ENCODE results near the gene MFN2.

Gene MFN2

DNA sequence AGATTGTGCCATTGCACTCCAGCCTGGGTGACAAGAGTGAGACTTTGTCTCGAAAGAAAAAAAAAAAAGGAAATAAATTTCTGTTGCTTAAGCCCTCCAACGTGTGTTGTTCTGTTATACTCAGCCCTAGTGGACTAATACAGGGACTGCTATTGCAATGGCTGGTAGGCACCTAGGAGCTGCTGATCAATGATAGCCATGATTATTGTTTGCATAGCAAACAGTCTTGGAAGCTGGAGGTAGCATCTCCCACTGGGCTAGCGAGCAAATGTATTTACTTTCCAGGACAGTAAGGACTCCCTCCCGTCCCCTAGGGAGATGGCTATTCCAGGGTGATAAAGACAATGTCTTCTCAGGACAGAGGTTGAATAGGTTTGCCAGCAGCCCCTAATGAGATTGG, 69.4 kb downstream of the MFN2 start:
- no peak for DNase-seq (ENCODE audit: low read depth in 2 of 2)

DNA sequence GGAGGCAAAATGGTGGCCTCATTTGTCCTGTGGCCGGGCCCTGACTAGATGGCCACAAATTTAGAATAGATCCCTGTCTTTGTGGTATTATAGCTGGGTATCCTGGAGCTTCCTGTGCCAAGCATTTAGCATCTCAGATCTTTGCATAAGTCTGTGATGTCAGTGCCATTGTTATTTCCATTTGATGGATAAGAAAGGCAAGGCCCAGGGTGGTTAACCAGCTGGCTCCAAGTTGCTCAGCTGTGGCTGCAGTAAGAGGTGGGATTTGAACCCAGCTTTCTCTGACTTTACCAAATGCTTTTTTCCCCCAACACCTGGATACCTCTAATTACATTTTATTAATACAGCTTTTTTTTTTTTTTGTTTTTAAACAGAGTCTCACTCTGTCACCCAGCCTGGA, 71.1 kb downstream of the MFN2 start:
- DNase-seq (ENCODE audit: low read depth in 2 of 2) = no peak

DNA sequence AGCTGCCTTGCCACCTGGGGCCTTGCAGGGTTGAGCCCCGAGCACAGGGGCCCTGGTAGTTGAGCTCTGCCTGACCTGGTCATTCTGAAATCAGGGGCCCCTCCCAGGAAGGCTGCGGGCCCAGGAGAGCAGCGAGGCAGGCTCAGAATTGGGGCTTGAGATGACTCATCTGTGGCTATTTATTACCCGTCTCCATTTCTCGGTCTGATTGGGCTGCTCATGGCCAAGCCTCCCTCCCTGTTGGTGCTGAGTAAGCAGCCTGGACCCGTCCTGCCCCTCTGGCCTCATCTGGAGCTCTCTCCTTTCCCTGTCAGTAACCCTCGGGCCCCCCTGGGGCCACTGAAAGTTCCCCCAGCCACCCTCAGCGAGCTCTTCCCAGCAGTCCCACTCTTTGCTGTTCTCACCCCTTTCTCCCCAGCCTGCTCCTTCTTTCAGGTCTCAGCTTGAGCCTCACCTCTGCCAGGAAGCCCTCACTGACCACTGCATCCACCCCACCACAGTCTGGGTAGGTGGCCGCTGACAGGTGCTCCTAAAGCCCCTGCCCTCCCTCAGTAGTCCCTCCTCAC, 71.8 kb downstream of the MFN2 start:
- DNase-seq (ENCODE audit: low read depth in 2 of 2) = no peak

DNA sequence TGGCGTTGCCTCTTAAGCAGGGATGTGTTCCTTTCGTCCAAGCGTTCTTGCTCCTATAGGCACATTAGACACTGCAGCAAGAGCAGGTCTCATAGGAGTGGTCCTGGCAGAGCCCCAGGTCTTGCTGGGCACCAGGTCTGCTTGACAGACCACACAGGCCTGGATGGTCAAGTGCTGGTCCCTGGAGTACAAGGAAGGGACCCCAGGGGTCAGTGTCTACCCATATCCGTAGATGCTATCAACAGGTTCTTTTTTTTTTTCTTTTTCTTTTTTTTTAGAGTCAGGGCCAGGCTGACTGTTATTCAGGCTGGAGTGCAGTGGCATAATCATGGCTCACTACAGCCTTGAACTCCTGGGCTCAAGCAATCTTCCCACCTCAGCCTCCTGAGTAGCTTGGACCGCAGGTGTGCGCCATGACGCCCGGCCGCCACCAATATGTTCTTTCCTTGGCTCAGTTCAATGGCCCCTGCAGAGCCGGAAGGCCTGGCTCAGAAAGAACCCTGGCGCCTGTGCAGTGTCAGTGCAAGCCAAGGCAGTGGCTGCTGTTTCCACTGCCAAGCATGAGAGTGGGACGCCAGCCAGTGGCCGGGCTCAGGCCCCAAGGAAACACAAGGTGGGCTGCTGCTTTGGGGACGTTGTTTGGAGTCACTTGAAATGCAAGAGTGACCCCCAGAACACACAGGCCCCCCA, 72.9 kb downstream of the MFN2 start:
- DNase-seq (ENCODE audit: low read depth in 2 of 2) = no peak

DNA sequence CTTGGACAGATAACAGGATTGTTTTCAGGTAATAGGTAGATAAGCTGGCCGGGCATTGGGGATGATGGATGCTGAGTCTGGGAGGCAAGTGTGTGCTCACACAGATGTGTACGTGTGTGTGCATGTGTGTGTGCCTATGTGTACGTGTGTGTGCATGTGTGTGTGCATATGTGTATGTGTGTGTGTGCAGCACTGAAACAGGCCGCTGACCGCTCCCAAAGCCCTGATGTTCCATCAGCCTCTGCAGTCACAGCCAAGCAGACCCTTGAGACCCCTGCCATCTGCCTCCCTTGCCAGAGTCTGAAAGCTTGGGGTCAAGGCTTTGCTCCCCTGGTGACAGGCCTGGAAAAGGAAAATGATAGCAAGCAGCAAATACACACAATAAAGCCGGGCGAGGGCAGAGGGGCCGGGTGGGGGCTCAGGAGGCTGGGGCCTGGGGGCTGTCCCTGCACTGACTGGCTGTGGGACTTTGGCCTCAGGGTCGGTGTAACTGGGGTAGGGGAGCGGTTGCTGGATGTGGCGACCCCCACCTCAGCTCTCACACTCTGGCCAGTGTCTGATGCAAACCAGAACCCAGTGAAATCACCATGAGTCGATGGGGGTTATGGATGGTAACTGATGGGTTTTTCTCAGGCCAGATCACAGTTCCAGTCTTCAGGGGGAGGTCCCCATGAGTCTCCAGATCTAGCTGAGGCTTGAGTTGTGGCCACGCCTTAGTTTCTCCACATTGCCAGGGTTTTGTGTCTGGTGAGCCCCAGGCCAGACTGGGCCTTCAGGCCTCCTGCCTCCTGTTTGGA, 73.7 kb downstream of the MFN2 start:
- no peak for DNase-seq (ENCODE audit: low read depth in 2 of 2)

DNA sequence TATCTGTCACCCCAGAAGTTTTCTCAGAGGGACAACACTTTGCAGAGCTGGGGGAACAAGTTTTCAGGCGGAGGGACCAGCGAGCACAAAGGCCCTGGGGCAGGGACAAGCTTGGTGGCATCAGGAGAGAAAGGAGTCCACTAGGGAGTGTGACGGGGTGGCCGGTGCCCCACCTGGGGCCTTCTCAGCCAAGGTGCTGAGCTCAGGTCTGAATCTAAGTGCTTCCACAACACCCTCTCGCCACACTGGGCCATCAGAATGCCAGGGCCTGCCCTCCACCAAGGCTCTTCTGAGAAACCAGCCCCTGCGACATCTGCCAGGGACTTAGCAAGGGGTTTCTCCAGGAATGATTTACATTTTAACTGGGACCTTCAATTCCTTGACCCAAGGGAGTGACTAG, 75.0 kb downstream of the MFN2 start:
- DNase-seq (ENCODE audit: low read depth in 2 of 2) = no peak

DNA sequence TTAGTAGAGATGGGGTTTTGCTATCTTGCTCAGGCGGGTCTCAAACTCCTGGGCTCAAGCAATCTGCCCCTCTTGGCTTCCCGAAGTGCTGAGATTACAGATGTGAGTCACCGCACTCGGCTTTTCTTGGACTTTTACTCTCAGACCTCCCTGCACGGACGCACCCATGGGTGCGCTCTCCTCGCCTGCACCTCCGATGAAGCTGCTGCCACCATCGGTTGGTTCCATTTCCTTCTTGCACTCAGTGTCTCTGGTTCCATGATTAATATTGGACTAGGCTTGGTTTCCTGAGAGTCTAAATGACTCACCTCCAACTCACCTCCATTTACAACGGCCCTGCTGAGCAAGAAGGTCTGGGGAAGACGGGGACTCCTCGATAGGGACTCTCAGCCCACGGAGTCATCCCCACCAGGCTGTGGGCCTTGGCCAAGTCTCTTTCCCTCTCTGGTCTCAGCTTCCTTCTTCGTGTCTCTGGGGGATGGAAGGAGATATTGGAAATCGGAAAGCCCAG, 76.1 kb downstream of the MFN2 start:
- DNase-seq (ENCODE audit: low read depth in 2 of 2) = no peak

DNA sequence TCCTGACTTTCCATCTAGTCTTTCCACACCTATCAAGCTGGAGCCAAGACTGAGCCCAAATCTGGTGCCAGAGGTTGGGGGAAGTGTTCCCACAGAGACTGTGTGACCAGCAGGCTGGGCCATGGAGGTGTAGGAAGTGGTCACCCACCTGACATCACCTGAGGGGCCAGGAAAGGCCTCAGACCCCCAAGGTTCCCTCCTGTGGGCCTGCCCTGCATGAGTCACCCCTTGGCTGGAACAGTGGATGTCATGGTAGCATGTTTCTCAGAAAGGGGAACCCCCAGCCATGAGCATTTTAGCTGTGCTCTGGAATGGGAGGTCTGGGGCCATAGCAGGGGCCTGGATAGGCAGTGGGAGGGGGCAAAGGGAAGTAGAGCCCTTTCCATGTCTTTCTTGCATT, 77.1 kb downstream of the MFN2 start:
- DNase-seq (ENCODE audit: low read depth in 2 of 2) = no peak

DNA sequence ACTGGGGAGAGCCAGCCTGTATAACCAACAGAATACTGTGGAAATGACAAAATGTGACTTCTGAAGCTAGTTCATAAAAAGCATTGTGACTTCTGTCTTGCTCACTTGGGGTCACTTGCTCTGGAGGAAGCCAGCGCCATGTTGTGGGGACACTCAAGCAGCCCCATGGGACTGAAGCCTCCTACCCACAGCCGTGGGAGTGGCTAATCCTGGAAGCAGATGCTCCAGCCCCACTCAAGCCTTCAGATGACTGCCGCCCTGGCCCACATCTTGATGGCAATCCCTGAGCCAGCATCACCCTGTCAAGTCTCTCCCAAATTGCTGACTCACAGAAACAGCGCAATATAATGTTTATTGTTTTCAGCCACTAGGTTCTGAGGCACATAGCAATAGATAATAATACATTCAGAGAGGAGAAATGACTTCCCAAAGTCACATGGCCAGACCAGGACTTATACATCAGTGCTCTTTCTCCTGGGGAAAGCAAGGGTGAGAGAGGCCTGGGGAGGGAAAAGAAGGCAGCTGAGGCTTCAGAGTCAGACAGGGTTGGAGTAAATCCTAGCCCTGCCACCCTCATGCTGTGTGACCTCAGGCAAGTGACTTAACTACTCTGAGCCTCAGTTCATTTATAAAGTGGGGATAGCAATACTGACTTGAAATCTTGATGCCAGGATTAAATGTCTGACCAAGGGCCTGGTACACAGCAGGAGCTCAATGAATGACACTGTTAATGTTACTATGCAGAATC, 77.9 kb downstream of the MFN2 start:
- no peak for DNase-seq (ENCODE audit: low read depth in 2 of 2)

DNA sequence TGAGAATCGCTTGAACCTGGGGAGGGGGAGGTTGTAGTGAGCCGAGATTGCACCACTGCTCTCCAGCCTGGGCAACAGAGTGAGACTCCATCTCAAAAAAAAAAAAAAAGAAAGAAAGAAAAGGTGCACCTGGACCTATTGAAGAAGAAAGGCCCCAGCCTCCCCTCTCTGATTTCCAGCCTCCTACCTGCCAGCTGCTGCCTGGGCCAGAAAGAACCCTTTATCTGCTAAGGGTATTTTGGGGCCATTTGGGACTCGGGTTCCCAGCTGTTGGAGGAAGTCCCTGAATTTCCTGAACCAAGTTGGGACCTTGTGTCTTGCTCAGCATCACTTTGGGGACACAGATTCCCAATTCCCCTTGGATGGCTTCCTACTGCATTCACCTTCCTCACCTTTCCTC, 79.0 kb downstream of the MFN2 start:
- no peak for DNase-seq (ENCODE audit: low read depth in 2 of 2)

DNA sequence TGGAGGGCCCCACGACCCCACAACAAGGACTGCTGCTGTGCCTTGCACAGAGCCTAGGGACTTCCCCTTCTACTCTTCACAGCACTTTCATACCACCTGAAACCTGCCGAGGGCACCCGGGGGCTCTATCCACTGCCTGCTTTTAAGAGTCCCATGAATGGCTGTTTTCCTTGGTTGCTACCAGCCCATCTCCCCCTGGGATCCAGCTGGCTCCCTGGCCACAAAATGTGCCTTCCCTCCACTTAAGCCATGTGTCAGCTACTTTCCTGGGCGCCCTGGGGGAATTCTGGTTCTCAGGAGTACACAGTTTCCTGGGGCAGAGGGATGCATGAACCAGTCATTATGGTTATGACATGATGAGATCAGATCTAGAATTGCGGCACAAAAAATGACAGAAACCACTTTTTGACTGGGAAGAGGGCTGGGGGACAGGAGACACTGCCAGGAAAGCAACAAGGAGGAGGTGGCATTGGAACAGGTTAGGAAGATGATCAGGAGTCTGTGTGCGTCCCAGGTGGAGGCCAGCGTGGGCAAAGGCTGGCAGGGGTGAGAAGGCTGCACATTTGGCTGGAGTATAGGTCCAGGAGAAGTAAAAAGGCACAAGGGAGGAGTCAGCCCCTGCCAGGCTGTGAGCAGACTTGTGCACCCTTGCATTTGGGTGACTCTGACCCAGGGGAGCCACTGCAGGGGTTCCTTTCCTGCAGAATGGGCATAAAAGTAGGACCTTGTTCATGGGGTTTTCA, 79.6 kb downstream of the MFN2 start:
- DNase-seq (ENCODE audit: low read depth in 2 of 2) = no peak

DNA sequence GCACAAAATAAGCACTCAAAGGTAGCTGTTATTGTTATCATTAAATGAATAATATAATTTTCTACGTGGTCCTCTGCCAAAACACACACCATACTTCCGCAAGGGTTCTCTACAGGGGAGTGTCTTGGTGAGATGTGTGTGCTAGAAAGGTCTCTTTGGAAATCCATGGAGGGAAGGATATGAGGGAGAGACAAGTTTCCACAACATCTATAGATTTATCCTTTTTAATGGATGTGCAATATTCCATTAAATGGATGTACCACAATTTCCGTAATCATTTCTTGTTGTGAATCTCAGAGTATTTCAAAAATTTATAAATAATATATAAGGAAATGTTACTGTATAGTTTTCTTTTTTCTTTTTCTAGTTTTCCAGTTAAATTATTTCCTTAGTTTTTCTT, 80.3 kb downstream of the MFN2 start:
- DNase-seq (ENCODE audit: low read depth in 2 of 2) = no peak

Data from stimulated activated CD8-positive, alpha-beta memory T cell treated with anti-CD3 and anti-CD28 coated beads, Interleukin-15, amount 100 ng/mL, for 4 hours (primary cell).